Midbrain (tissue), 1 donor: ENCODE measurements around the gene ANXA5.
A peak's percentile ranks its signal among the peaks of the same experiment; 100 is the strongest.
"Not testable (repeated sequence)": the region's sequence is repeated elsewhere in the genome, so short reads cannot be mapped to it uniquely, and the experiment has no call there.

ENCODE experiments used
- DNase-seq: peaks from one replicate; lab custom pipeline; 2025; lab: John Stamatoyannopoulos, UW

Gene ANXA5

GRCh38 chr4:121696581-121697461 lies at the start of gene ANXA5:
ANXA5 (minus strand) TSS chr4:121696980; CDS start chr4:121696589, 391 bp downstream.
- peak; percentile 85 for DNase-seq

GRCh38 chr4:121742794-121743193 lies 46.0 kb upstream of the ANXA5 start:
- no peak for DNase-seq

GRCh38 chr4:121741751-121742150 lies 45.0 kb upstream of the ANXA5 start:
- DNase-seq = no peak

GRCh38 chr4:121740796-121741409 lies 44.1 kb upstream of the ANXA5 start:
- DNase-seq = no peak

GRCh38 chr4:121739575-121739974 lies 42.8 kb upstream of the ANXA5 start:
- DNase-seq = no peak

- no peak for DNase-seq
Observed at GRCh38 chr4:121738780-121739535, 42.2 kb upstream of the ANXA5 start.

- DNase-seq = no peak
Observed at GRCh38 chr4:121737846-121738554, 41.2 kb upstream of the ANXA5 start.

- peak; percentile 21 for DNase-seq
Observed at GRCh38 chr4:121736735-121737351, 40.1 kb upstream of the ANXA5 start.

- no peak for DNase-seq
Observed at GRCh38 chr4:121734571-121734970, 37.8 kb upstream of the ANXA5 start.

GRCh38 chr4:121733942-121734341 lies 37.2 kb upstream of the ANXA5 start:
- no peak for DNase-seq

- DNase-seq = not testable (repeated sequence)
Observed at GRCh38 chr4:121729753-121730152, 33.0 kb upstream of the ANXA5 start.

GRCh38 chr4:121728798-121729226 lies 32.0 kb upstream of the ANXA5 start:
- DNase-seq = no peak

GRCh38 chr4:121728066-121728465 lies 31.3 kb upstream of the ANXA5 start:
- no peak for DNase-seq

- DNase-seq = peak; percentile 44
Observed at GRCh38 chr4:121726642-121727268, 30.0 kb upstream of the ANXA5 start.

- DNase-seq = no peak
Observed at GRCh38 chr4:121724671-121725070, 27.9 kb upstream of the ANXA5 start.

GRCh38 chr4:121721700-121722099 lies 24.9 kb upstream of the ANXA5 start:
- no peak for DNase-seq

GRCh38 chr4:121720109-121720508 lies 23.3 kb upstream of the ANXA5 start:
- DNase-seq = no peak

GRCh38 chr4:121717680-121718237 lies 21.0 kb upstream of the ANXA5 start:
- DNase-seq = no peak

- no peak for DNase-seq
Observed at GRCh38 chr4:121714548-121714947, 17.8 kb upstream of the ANXA5 start.

GRCh38 chr4:121712783-121713182 lies 16.0 kb upstream of the ANXA5 start:
- DNase-seq = no peak
